Motor neuron (in vitro differentiated cells): Measurements from ENCODE around the gene CLBA1. TPM values are rescaled to one million over a fixed set of nuclear protein-coding genes. Genes with fewer than 3 reads are reported as not detected.
A peak's percentile ranks its signal among the peaks of the same experiment; 100 is the strongest.

ENCODE experiments used
- ATAC-seq, 8 experiments: fragments of 200-7000 bp; cut with Tn5 transposase; replicated peaks in 6 of 8; 2 replicates each; pipeline ENCODE4 v1.8.0; 2021; ENCODE audit warnings: mild to moderate bottlenecking in 8 of 8, moderate library complexity in 8 of 8
- H3K27ac ChIP-seq, 2 donors: fragments of 250-450 bp; sonication (Bioruptor Pico); 2 replicates each; pipeline ENCODE4 v1.9.0; 2021; ENCODE audit warnings: antibody characterized with exemption in 2 of 2, mild to moderate bottlenecking in 2 of 2, moderate library complexity in 1 of 2
- H3K4me1 ChIP-seq, 2 donors: fragments of 250-450 bp; sonication (Bioruptor Pico); replicated peaks in 1 of 2; 2 replicates each; pipeline ENCODE4 v1.6.1; 2021; ENCODE audit warnings: antibody characterized with exemption in 2 of 2, mild to moderate bottlenecking in 2 of 2, moderate library complexity in 1 of 2
- H3K4me3 ChIP-seq, 5 donors: fragments of 250-450 bp; sonication (Bioruptor Pico); 2 replicates each; pipeline ENCODE4 v1.9.0; 2021; ENCODE audit warnings: antibody characterized with exemption in 5 of 5, mild to moderate bottlenecking in 5 of 5, moderate library complexity in 4 of 5
- WGBS, 10 experiments: fragments of 450-650 bp; shearing (Covaris generic); methylation state at CpG; one replicate each; pipeline ENCODE4 v1.0.0; 2022; 5-methylcytosine and 5-hydroxymethylcytosine counted together
- in situ Hi-C, 9 experiments: fragments of 400-800 bp; cut with MboI; loops; one replicate each; pipeline ENCODE4 v1.15.0; 2021; ENCODE audit warnings: low sequenced_read_pairs in 9 of 9, low pct_unique_long_range_greater_than_20kb in 2 of 9; ENCODE audit not compliant: unreplicated experiment in 9 of 9
- total RNA-seq, 8 experiments: library from RNA; unstranded; fragments of 300-600 nt; gene quantifications; 2 replicates each; pipeline versions ENCODE4 v1.2.3 to v1.2.4, GENCODE V29; 2022

Gene CLBA1
- total RNA-seq, 8 experiments from 2014 or later, result 10.0 to 22.2 (median 11.9) TPM

DNA sequence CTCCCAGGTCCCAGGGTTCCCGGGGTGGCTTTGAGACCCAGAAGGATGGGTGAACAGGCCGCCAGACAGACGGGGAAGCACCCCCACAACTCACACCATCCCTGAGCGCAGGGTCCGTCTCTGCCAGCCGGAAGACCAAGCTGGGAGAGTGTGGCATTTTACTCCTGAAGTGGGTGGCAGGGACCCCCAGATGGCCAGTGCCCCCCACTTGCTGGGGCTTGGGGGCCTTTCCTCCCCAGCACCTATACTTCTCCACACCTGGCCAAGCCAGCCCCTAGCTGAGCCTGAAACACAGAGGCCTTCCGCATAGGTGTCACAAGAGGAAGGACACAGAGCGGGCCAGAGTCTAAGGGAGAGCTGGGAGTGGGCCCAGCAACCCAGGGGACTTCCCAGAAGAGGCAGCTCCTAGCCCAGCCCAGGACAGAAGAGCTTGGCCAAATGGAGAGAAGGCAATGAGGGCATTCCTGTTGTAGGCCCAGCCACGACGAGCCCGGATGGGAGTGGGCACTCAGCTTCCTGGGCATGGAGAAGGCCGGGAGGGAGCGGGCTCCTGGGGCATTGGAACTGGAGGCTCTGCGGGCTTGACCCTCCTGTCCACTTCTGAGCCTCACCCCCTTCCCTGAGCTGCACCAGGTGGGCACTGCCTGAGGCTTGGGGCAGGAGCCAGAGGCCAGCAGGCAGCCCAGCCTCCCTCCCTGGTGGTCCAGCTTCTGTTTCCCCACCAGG, 10.8 kb upstream of the CLBA1 start:
- in situ Hi-C loops, result loop anchor here in 2 of 9 experiments (10.0 kb wide), 1 partner anchor 70 kb away; no protein-coding TSS in a partner anchor
- H3K4me1 ChIP-seq, result peaks cover 8 to 34% of the 10 kb centered on the region in 2 donors
- ATAC-seq, result no peak
- WGBS, 10 experiments, result 80 to 100% (median 96%) methylated on average over 1 to 11 of the region's 14 CpGs; no CpG with 5 or more reads in 2 of the 10 experiments
- H3K4me3 ChIP-seq, result no peak overlapping the region
- no peak overlapping the region for H3K27ac ChIP-seq

DNA sequence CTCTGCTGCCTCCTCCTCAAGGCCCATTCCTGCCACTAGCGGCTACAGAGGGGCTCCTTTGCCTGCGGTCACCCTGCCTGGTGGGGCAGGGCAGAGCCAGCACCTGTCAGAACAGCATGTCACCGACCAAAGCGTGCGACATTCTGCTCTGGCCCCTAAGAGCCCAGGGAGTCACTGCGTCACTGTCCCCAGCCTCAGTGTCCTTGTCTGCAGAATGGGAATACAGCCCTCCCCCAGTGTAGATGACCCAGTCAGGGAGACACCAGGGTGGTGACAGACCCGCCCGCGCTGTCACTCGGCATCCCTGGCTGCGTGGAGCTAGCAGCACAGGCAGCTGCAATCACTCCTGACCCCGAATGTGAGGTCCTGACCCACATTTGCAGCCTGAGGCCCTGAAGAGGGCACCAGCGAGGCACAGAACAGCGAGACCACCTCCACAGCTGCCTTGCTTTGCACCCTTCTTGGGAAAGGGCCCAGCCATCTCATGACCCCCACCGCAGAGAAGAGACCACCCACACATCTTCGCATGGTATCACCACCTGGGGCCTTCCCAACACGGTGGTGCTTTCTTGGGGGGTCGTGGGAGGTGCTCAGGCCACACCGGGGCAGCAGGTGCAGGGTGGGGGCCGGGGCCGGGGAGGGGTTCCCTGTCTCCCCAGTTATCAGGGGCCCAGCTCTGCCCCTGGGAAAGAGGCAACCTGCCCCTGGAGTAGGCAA, 9.9 kb upstream of the CLBA1 start:
- H3K4me1 ChIP-seq, result peaks cover 8 to 34% of the 10 kb centered on the region in 2 donors
- H3K4me3 ChIP-seq, result no peak overlapping the region
- in situ Hi-C loops, result loop anchor here in 2 of 9 experiments (10.0 kb wide), 1 partner anchor 69 kb away; no protein-coding TSS in a partner anchor
- WGBS, 10 experiments, result 50% methylated on average over 3 of the region's 21 CpGs; no CpG with 5 or more reads in 9 of the 10 experiments
- no peak overlapping the region for H3K27ac ChIP-seq
- no peak for ATAC-seq

DNA sequence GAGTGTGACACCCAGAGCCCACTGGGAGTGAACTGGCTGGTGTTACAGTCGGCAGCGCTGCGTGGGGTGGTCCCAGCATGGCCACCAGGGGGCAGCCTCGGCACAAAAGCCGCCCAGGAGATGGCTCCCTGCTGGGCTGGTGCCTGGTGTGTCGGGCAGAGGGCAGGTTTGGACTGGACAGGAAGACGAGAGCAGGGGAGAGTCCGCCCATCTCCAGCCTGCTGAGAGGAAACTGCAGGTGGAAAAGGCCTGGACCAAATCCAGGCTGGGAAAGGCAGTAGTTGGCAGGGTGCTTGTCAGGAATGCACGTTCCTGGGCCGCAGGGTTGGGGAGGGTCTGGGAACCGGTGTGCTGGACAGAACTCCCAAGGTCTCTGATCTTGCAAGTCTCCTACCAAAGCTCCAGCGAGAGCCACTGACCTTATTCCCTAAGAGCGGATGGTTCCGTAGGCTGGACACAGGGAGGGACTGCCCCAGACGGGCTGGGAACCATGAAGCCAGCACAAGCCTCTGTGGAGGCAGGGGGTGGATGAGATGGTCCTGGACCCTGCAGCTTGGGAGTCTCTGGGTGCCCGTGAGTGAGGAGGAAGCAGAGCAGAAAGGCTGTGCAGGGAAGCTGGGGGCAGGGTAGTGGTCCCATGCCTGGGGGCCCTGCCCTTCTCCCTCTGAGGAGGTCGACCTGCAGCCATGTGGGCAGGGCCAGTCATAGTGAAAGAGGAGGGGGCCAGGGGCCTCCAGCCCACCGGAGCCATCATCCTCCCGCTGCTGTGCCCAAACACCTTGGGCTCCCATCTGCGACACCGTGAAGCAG, 9.2 kb upstream of the CLBA1 start:
- Histone ChIP-seq H3K4me3 (no peak overlapping the region), H3K4me1 (peaks cover 8 to 34% of the 10 kb centered on the region in 2 donors), H3K27ac (no peak overlapping the region)
- in situ Hi-C loops, result loop anchor here in 2 of 9 experiments (10.0 kb wide), 1 partner anchor 68 kb away; no protein-coding TSS in a partner anchor
- WGBS, 10 experiments, result 0 to 67% (median 37%) methylated on average over 1 to 6 of the region's 21 CpGs; no CpG with 5 or more reads in 6 of the 10 experiments
- ATAC-seq, result peak; percentile 1 to 67 (median 31)

DNA sequence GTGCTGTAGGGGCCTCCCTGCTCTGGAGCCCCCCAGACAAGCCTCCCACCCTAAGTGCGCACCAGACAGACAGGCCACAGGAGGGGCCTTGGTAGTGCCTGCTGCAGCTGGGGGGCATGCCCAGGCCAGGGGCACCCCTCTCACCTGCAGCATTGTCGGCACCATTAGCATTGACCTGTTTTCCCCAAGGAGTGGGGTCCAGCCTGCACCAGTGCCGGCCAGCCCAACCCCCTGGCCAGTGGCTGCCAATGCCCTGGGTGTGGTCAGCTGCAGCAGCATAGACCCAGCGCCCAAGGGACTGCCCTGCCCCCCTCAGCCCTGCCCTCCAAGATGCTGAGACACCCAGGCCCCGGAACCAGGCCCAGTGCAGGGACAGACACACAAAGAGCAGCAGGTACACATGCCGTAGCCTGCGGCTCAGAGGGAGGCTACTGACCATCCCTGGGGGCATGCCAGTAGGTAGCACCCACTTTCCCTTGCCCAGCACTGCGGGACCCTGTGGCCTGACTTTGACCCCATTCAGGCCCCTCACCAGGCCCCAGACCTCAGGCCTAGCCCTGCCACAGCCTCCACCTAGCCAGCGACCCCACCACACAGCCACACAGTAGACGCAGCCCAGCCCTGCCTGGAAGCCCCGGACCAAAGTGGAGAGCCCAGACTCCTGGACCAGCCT, 8.4 kb upstream of the CLBA1 start:
- no peak for ATAC-seq
- 35 to 63% (median 60%) methylated on average over 2 to 4 of the region's 11 CpGs; no CpG with 5 or more reads in 5 of the 10 experiments for WGBS, 10 experiments
- Histone ChIP-seq H3K4me3 (peak overlapping the region; percentile 36 to 49 (median 40)), H3K4me1 (peaks cover 8 to 34% of the 10 kb centered on the region in 2 donors), H3K27ac (no peak overlapping the region)
- in situ Hi-C loops, result loop anchor here in 2 of 9 experiments (10.0 kb wide), 1 partner anchor 68 kb away; no protein-coding TSS in a partner anchor

DNA sequence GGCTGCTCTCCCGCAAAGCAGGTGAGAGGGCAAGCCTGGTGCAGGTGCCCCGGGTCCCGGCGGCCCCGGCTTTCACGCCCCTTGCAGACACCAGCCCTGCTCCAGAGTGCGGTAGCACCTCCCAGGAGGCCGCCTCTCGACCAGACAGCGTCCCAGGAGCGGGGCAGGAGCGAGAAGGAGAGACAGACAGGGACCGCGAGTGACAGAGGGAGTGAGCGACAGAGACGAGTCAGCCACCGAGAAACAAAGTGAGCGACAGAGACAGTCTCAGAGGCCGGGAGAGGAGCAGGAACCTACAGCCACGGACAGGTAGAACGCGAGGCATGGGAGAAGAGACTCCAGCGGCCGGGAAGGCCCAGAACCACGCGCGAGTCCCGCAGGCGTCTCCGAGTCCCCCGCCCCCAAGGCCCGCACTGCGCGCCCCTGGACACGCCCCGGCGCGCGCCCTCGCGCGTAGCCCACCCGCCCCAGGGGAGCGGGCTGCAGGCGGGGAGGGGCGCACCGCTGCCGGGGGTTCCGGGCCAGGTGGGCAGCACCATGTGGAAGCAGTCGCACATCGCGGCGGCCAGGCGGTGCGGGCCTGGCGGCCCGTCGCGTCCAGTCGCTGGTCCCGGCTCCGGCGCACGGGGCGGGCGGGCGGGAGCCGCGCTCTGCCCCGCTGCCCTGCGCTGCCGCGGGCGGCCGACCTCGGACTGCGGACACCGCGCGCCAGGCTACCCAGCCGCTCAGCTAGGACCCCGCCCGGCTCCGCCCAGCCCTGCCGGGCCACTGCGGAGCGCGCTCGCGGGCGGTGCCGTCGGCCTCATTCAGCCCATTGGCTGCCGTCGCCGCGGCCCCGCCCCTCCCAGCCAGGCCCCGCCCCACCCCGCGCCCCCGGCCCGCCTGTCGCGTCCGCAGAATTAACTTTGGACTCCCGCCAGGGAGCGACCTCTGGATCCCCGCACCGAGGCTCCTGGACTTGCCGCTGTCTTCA, 7.6 kb upstream of the CLBA1 start, which contains the start of gene AHNAK2:
Gene AHNAK2 (minus strand): TSS at position 694 of the 973 bp plus-strand sequence. CDS start 137 bp downstream, at position 557.
- ATAC-seq, result peak; percentile 66 to 91 (median 86)
- Histone ChIP-seq H3K4me1 (peaks cover 8 to 31% of the 10 kb centered on the region in 2 donors), H3K4me3 (peak within 1 kb of the TSS; percentile 36 to 49 (median 40)), H3K27ac (no peak within 1 kb of the TSS)
- in situ Hi-C loops, result loop anchor here in 2 of 9 experiments (10.0 kb wide), 1 partner anchor 67 kb away; no protein-coding TSS in a partner anchor
- 2 to 100% methylated on average over 1 to 7 of the region's 111 CpGs; no CpG with 5 or more reads in 8 of the 10 experiments for WGBS, 10 experiments

DNA sequence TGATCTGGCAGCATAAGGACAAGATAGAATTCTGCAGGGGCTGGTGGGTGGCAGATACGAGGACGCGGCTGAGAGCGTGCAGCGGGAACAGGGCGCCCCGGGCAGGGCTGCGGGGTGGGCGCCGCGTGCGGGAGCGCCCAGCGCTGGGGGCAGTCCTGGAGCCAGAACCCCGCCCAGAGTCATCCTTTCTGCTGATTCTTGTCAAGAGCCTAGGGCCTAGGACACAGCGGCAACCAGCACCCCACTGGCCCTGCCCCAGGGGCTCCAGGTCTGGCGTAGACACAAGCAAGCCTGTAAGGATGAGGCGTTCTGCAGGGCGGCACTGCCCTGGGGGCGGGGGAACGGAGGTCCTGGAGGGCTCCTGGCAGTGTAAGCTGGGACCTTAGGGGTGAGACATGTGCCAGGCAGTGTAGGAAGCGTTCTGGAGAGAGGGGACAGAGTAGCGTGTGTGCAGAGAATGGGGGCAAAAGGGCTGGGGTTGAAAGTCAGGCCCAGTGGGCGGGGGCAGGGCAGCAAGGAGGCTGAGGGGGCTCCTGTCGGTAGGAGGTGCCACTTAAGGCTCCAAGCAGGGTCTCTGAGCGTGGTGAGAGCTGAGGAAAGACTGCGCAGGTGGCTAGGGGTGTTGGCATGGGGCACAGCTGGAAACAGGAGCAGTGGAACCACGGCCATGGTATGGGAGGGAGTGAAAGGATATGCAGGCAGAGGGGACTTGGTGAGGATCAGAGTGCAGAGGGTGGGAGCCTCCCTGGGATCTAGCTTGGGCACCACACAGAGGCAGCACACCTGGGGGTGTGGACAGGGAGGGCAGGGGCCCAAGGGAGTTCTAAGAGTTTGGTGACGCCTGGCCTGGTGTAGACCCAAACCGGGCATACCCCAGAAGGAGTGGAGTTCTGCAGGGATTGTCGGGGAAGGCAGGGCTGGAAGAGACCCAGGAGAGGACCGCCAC, 6.6 kb upstream of the CLBA1 start:
- ATAC-seq, result peak in 6 of 8 experiments; percentile 1 to 29 (median 24)
- in situ Hi-C loops, result loop anchor here in 2 of 9 experiments (10.0 kb wide), 1 partner anchor 66 kb away; no protein-coding TSS in a partner anchor
- H3K4me1 ChIP-seq, result peaks cover 8 to 20% of the 10 kb centered on the region in 2 donors
- peak overlapping the region; percentile 36 to 49 (median 40) for H3K4me3 ChIP-seq
- H3K27ac ChIP-seq, result no peak overlapping the region
- 0 to 100% (median 70%) methylated on average over 1 to 4 of the region's 32 CpGs; no CpG with 5 or more reads in 5 of the 10 experiments for WGBS, 10 experiments

DNA sequence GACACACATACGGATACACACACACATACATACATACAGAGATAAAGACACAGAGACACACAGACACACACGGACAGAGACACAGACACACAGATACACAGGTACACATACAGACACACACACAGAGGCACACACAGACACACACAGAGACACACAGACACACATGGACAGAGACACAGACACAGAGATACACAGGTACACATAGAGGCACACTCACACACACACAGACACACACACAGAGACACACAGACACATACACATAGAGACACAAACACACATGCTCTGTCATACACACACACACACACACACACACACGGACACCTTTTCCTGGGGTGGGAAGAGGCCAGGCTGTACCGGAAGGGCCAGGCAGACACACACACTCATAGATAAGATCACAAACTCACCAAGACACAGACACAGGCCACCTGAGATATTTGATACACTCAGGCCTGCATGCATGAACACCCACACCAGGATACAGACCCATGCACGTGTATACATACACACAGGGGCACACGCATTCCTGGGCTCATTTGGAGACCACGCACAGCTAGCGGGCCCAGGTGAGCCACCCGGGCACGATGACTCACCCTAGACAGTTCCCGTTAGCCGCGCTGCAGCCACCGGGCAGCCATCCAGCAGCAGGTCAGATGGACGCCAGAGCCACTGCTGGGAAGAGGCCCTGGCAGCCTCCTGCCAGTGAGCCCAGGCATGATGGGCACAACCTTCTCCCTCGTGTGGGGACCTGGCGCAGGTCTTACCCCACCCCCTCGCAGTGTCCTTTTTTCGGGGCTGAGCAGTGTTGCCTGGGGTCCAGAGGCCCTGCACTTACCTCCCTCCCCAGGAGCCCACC, 5.6 kb upstream of the CLBA1 start:
- Histone ChIP-seq H3K27ac (no peak overlapping the region), H3K4me3 (no peak overlapping the region), H3K4me1 (peaks cover 9 to 19% of the 10 kb centered on the region in 2 donors)
- ATAC-seq, result no peak
- WGBS, 10 experiments, result 45 to 93% (median 60%) methylated on average over 1 to 3 of the region's 19 CpGs; no CpG with 5 or more reads in 3 of the 10 experiments
- in situ Hi-C loops, result loop anchor here in 2 of 9 experiments (10.0 kb wide), 1 partner anchor 65 kb away; no protein-coding TSS in a partner anchor

DNA sequence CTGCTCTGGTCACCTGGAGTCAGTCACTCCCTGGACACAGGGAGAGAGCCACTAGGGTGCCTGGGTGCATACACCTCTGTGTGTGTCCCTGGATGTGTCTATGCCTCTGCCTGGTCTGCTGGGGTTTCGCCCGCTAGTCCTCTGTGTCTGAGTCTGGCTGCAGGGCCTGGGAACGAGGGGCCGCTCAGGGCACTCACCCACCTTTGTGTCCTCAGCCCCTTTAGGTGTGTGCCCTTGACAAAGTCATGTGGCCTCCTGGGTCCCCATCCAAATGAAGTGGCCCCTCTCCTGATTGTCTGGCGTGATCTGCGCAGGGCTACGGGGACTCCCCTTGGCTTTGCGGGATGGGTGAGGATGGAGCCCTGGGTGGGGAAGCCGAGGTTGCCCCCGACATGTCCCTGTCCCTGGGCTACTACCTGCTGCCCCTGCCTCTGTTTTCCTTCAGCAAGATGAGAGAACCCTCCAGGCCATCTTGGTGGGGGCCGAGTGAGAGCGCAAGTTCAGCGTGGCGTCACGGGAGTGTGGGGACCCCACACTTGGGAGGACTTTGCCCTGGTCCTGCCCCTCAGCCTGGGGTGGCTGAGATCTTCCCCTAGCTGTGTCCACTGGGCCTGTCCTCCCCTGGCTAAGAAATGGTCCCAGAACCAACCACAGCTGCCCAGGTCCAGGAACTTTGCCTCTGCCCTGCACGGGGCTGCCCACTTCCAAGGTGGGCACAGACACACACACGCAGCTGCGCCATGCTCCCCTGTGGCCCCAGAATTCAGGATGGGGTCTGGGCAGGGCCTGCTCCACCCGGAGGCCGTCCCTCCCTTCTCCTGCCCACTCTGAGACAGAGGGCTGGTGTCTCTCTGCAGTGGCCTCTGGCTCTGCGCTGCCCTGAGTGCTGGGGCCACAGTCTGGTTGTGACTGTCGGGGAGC, 4.7 kb upstream of the CLBA1 start:
- WGBS, 10 experiments, result 42 to 100% (median 100%) methylated on average over 1 to 3 of the region's 22 CpGs; no CpG with 5 or more reads in 5 of the 10 experiments
- no peak overlapping the region for H3K27ac ChIP-seq
- peaks cover 12 to 17% of the 10 kb centered on the region in 2 donors for H3K4me1 ChIP-seq
- in situ Hi-C loops, result no loop called here
- H3K4me3 ChIP-seq, result no peak overlapping the region
- ATAC-seq, result no peak
